GM21515 (cell line): ENCODE results near the gene IL17C.

Experiments used
- ATAC-seq: cut with Tn5 transposase; IDR thresholded peaks from one replicate; pipeline ENCODE4 v1.9.1; 2021; ENCODE audit not compliant: unreplicated experiment

IL17C gene

DNA sequence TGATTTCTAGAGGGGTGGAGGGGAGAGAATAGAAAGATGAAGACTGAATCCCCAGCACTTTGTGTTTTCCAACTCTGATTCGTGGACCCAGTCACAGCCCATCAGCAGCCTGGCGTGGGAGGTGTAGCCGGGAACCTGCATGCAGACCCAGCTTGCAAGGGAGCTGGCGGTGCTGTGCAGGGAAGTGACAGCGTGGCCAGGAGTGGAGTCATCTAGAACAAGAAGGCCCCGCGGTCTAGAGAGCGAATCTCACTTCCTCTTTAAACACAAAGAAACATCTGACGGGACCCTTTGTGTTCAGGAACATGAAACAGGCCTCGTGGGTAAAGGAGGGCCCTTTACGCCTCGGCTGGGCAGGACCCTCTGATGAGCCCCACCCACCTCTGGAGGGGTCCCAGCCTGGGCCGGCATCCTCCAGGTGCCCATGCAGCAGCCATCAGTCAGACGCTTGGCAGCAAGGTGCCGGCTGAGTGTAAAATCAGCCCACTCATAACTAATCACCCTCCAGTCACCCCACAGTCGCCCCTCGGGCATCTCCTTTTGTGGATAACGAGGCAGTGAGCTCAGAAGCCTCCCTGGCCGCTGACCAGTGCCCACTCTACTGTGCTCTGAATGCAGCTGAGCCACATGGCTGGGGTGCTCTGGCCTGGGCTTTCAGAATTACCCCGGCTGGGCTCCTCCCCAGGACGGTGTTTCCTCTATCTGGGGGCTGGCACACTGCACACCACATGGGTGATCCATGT, 43.5 kb downstream of the IL17C start:
- peak; percentile 58 for ATAC-seq

- ATAC-seq = no peak
Observed at GRCh38 chr16:88684569-88685155, 46.3 kb downstream of the IL17C start.

DNA sequence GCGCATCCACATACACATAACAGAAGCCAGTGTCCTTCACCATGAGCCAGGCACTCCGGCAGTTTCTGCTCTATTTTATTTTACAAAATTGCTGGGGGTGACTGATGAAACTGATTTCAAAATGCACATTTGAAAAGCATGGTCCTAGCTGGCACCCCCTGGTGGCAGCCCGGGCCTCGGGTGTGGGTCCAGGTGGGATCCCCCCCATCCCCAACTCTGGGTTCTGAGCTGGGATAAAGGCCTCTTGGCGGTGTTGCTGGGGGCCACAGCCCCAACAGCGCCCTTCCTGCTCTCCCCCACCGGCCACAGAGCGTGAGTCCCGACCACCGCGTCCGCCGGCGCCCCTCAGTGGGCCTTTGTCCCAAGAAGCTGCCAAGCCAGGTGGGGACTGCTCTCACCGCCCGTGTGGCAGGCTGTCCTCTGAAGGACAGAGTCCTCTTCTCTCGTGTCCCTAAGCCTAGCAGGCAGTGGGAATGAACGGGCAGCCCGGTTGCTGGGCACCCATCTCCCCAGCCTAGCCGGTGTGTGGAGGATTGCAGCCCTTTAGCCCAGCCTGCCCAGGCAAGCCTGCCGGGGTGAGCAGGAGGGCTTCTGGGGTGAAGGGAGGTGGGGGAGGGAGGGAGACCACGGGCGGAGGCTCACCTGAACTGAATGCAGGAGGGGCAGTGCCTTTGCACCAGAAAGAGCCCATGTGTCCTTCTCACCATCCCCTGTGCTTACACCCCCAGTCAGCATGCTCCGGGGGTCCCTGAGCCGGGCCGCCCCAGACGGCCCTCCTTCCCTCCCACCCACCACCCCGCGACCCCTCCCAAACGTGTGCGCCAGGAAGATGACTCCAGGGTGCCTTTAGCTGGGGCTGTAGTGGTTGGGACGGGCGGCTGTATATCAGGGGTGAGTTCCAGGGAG, 47.0 kb downstream of the IL17C start:
- ATAC-seq = no peak

- ATAC-seq = peak; percentile 14
Observed at GRCh38 chr16:88686062-88686438, 47.7 kb downstream of the IL17C start.

- ATAC-seq = peak; percentile 72
Observed at GRCh38 chr16:88686439-88687253, 48.3 kb downstream of the IL17C start, which contains the start of gene SNAI3. Gene SNAI3, minus strand, starts transcription at chr16:88686507. Its CDS starts 101 bp downstream, at chr16:88686406.

GRCh38 chr16:88687254-88687576, 48.8 kb downstream of the IL17C start:
- no peak for ATAC-seq

DNA sequence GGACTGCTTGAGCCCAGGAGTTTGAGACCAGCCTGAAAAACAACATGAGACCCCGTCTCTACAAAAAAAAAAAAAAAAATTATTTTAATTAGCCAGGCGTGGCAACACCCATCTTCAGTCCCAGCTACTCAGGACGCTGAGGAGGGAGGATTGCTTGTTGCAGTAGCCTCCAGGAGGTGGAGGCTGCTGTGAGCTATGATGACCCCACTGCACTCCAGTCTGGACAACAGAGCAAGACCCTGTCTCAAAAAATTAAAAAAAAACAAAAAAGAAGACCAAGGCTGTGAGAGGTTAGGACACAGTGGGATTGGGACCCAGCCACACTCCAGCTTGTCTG, 49.3 kb downstream of the IL17C start:
- no peak for ATAC-seq

DNA sequence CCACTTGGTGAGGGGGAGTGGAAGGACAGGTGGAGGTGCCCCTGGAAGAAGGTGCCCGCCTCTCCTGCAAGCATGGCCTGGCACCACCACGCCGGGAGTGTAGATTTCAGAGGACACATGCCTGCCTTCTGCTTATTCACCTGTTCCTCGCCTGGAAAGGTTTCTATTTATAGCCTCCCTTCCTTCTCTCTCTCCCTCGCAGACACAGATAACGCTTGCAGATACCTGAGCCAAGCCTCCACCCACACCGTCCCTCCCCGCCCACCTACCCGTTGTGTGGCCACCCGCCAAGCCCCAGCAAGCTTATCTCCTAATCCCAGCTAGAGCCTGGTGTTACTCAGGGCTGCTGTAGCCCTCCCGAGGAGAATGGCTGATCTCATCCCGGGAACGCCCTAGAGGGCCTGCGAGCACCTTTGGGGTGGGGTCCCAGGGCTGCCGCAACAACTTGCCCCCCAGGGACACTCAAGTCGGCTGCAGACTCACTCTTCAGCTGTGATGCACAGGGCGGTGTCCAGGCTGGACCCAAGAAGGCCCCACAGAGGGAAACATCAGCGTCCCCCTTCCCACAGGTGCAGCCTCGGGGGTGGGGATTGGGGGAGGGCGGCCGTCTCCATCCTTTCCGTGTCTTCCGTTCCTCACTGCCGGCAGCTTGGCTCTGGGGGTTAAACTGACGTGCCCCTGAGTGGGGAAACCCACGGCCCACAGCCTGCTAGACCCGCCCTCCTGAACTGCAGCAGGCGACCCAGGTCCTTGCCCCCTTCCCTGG, 49.8 kb downstream of the IL17C start:
- no peak for ATAC-seq
